Measurements from ENCODE around the gene SUN1. TPM values are rescaled to one million over a fixed set of nuclear protein-coding genes. Genes with fewer than 3 reads are reported as not detected.

Gene SUN1, protein sequence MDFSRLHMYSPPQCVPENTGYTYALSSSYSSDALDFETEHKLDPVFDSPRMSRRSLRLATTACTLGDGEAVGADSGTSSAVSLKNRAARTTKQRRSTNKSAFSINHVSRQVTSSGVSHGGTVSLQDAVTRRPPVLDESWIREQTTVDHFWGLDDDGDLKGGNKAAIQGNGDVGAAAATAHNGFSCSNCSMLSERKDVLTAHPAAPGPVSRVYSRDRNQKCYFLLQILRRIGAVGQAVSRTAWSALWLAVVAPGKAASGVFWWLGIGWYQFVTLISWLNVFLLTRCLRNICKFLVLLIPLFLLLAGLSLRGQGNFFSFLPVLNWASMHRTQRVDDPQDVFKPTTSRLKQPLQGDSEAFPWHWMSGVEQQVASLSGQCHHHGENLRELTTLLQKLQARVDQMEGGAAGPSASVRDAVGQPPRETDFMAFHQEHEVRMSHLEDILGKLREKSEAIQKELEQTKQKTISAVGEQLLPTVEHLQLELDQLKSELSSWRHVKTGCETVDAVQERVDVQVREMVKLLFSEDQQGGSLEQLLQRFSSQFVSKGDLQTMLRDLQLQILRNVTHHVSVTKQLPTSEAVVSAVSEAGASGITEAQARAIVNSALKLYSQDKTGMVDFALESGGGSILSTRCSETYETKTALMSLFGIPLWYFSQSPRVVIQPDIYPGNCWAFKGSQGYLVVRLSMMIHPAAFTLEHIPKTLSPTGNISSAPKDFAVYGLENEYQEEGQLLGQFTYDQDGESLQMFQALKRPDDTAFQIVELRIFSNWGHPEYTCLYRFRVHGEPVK
- 331 TPM for total RNA-seq

GRCh38 chr7:832167-832967 is at the start of gene SUN1:
Gene SUN1, plus strand, starts transcription at chr7:832476. Its CDS starts 49 bp downstream, at chr7:832525.

GRCh38 chr7:876077-876971 is 44.0 kb downstream of the SUN1 start, which contains the start of gene GET4:
Gene GET4, plus strand, starts transcription at chr7:876554. Its CDS starts 92 bp downstream, at chr7:876646.

Other genes with a start within 250 kb of the SUN1 start
- gene DNAAF5, start 105.8 kb upstream of the SUN1 start, total RNA-seq: 32.9 TPM
- 40.8 TPM for gene PRKAR1B, start 105.2 kb upstream of the SUN1 start, total RNA-seq
- 53.0 TPM for gene GET4, start 44.1 kb downstream of the SUN1 start, total RNA-seq
- 18.6 TPM for gene ADAP1, start 122.2 kb downstream of the SUN1 start, total RNA-seq
- 11.7 TPM for gene COX19, start 143.1 kb downstream of the SUN1 start, total RNA-seq
- gene CYP2W1, start 150.7 kb downstream of the SUN1 start, total RNA-seq: 3.0 TPM
- gene GPR146, start 212.1 kb downstream of the SUN1 start, total RNA-seq: 13.1 TPM

All from metanephros (tissue), 1 donor.